OCI-LY7 (cell line): ENCODE results near the gene ARPC1B.

Experiments
- EZH2phosphoT487 ChIP-seq: fragments of 200-600 bp; sonication (generic); IDR thresholded peaks from 2 replicates; pipeline ENCODE4 v1.6.1; 2018; ENCODE audit warnings: low read depth, borderline replicate concordance, mild to moderate bottlenecking, mixed run types, antibody characterized with exemption, low read length, moderate library complexity, mixed read lengths
- TF ChIP-seq, protein P1 (sequence below): fragments of 200-600 bp; sonication (generic); conservative IDR thresholded peaks from 2 replicates; pipeline ENCODE4 v1.5.1; 2014; ENCODE audit warnings: mild to moderate bottlenecking, antibody characterized with exemption, low read length, moderate library complexity, mixed read lengths

DNA sequence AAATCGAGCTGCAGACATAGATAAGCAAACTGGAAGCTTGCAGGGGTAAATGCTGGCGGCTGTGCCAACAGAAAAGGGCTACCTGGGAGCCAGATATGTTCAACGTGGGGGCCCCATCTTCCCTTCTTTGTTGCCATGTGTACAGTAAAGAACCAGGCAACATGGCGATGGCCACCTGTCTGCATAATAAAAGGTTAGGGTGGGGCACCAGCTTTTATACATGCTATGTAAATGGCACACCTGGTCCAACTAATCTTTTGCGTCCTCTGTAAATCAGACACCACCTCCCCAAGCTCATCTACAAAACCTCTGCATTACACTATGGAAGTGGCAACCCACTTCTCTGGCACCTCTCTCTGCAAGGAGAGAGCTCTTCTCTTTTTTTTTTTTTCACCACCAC, 48.1 kb downstream of the ARPC1B start:
- TF ChIP-seq, protein P1, sequence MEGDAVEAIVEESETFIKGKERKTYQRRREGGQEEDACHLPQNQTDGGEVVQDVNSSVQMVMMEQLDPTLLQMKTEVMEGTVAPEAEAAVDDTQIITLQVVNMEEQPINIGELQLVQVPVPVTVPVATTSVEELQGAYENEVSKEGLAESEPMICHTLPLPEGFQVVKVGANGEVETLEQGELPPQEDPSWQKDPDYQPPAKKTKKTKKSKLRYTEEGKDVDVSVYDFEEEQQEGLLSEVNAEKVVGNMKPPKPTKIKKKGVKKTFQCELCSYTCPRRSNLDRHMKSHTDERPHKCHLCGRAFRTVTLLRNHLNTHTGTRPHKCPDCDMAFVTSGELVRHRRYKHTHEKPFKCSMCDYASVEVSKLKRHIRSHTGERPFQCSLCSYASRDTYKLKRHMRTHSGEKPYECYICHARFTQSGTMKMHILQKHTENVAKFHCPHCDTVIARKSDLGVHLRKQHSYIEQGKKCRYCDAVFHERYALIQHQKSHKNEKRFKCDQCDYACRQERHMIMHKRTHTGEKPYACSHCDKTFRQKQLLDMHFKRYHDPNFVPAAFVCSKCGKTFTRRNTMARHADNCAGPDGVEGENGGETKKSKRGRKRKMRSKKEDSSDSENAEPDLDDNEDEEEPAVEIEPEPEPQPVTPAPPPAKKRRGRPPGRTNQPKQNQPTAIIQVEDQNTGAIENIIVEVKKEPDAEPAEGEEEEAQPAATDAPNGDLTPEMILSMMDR, result no peak
- no peak for TF ChIP-seq EZH2phosphoT487
